Activated T-helper 2 cell treated with anti-CD3 and anti-CD28 coated beads, Interferon-gamma antibody, Interleukin-2, Interleukin-4, amounts not matched to agents 10 μg/mL and 5 μg/mL and 100 μg/mL, durations not matched to agents 14 hours and 24 hours and 36 hours (primary cell): ENCODE measurements around the gene TMC2. TPM values are rescaled to one million over a fixed set of nuclear protein-coding genes. Genes with fewer than 3 reads are reported as not detected.
"Not testable (repeated sequence)": the region's sequence is repeated elsewhere in the genome, so short reads cannot be mapped to it uniquely, and the experiment has no call there.

Source experiments
- DNase-seq: peaks from one replicate; pipeline ENCODE4 v3.0.0; 2021; ENCODE audit warnings: low spot score
- H3K27ac Mint-ChIP-seq: one replicate; pipeline ENCODE4 v1.8.0; 2021; ENCODE audit warnings: mixed read lengths
- H3K27me3 Mint-ChIP-seq: one replicate; pipeline ENCODE4 v1.8.0; 2021; ENCODE audit warnings: low read depth, mixed read lengths
- H3K36me3 Mint-ChIP-seq: one replicate; pipeline ENCODE4 v1.8.0; 2021; ENCODE audit warnings: low read depth, mixed read lengths
- H3K4me1 Mint-ChIP-seq: one replicate; pipeline ENCODE4 v1.8.0; 2021; ENCODE audit warnings: low read depth, mixed read lengths
- H3K4me3 Mint-ChIP-seq: one replicate; pipeline ENCODE4 v1.8.0; 2021; ENCODE audit warnings: low read depth, mild to moderate bottlenecking, moderate library complexity, mixed read lengths
- H3K9me3 Mint-ChIP-seq: one replicate; pipeline ENCODE4 v1.8.0; 2021; ENCODE audit warnings: mixed read lengths
- intact Hi-C: fragments of 100-400 bp; cut with micrococcal nuclease; formaldehyde crosslinking; loops from one replicate; pipeline ENCODE4 v1.15.1; 2023
- total RNA-seq: library from RNA; stranded (reverse); gene quantifications from 2 replicates; pipeline ENCODE4 v1.2.3, GENCODE V29; 2022

Gene TMC2
- total RNA-seq, 1 donor from 2014 or later, result not detected

- H3K4me1 Mint-ChIP-seq, result peaks cover 3% of the 10 kb centered on the region
- H3K36me3 Mint-ChIP-seq, result no peaks in the 10 kb centered on the region
- DNase-seq, result no peak
- intact Hi-C loops, result loop anchor here (10.0 kb wide), 2 partner anchors 175 to 305 kb away; no protein-coding TSS in a partner anchor
- no peak overlapping the region for H3K4me3 Mint-ChIP-seq
- no peaks in the 10 kb centered on the region for H3K9me3 Mint-ChIP-seq
- peaks cover 20% of the 10 kb centered on the region for H3K27me3 Mint-ChIP-seq
- no peak overlapping the region for H3K27ac Mint-ChIP-seq
Observed at GRCh38 chr20:2680046-2680445, 143.7 kb downstream of the TMC2 start.

DNA sequence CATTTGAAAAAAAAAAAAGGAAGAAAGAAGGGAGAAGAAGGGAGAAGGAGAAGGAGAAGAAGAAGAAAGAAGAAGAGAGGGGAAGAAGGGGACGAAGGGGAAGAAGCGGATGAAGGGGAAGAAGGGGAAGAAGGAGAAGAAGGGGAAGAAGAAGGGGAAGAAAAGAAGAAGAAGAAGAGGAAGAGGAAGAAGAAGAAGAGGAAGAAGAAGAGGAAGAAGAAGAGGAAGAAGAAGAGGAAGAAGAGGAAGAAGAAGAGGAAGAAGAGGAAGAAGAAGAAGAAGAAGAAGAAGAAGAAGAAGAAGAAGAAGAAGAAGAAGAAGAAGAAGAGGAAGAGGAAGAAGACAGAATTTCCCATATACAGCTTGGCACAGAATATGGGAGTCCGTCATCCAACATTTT, 145.7 kb downstream of the TMC2 start:
- intact Hi-C loops, result loop anchor here (10.0 kb wide), 2 partner anchors 173 to 303 kb away; no protein-coding TSS in a partner anchor
- not testable (repeated sequence) for H3K27ac Mint-ChIP-seq, DNase-seq, H3K4me1 Mint-ChIP-seq, H3K9me3 Mint-ChIP-seq, H3K36me3 Mint-ChIP-seq, H3K4me3 Mint-ChIP-seq
- H3K27me3 Mint-ChIP-seq, result peaks cover 20% of the 10 kb centered on the region

- not testable (repeated sequence) for H3K27ac Mint-ChIP-seq, H3K9me3 Mint-ChIP-seq, DNase-seq, H3K4me3 Mint-ChIP-seq, H3K36me3 Mint-ChIP-seq
- peaks cover 18% of the 10 kb centered on the region for H3K4me1 Mint-ChIP-seq
- intact Hi-C loops, result loop anchor here (5.0 to 10.0 kb wide), 3 partner anchors 170 to 317 kb away; no protein-coding TSS in a partner anchor
- peaks cover 27% of the 10 kb centered on the region for H3K27me3 Mint-ChIP-seq
Observed at GRCh38 chr20:2684817-2685216, 148.4 kb downstream of the TMC2 start.

DNA sequence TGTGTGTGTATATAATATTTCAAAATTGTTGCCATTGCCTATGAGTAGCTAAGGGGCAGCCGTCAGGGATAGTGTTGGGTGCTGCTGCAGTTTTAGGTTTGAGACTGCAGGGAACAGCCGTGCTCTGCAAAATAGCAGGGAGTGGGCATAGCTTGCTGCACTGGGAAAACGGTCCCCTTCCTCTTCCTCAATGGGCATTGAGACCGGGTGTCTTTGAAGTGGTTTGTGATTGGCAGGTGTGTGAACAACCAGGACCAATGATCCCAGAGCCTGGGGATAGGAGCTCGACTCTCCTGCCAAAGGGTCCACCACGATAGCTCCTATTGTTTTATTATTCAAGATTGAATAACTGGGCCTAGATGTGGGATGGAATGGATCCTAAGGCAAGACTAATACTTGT, 151.1 kb downstream of the TMC2 start:
- no peak overlapping the region for H3K4me3 Mint-ChIP-seq
- H3K9me3 Mint-ChIP-seq, result no peaks in the 10 kb centered on the region
- DNase-seq, result no peak
- peaks cover 36% of the 10 kb centered on the region for H3K27me3 Mint-ChIP-seq
- peaks cover 28% of the 10 kb centered on the region for H3K4me1 Mint-ChIP-seq
- peak overlapping the region; percentile 60 for H3K27ac Mint-ChIP-seq
- intact Hi-C loops, result loop anchor here (5.0 to 10.0 kb wide), 3 partner anchors 167 to 315 kb away; no protein-coding TSS in a partner anchor
- peaks cover 9% of the 10 kb centered on the region for H3K36me3 Mint-ChIP-seq

DNA sequence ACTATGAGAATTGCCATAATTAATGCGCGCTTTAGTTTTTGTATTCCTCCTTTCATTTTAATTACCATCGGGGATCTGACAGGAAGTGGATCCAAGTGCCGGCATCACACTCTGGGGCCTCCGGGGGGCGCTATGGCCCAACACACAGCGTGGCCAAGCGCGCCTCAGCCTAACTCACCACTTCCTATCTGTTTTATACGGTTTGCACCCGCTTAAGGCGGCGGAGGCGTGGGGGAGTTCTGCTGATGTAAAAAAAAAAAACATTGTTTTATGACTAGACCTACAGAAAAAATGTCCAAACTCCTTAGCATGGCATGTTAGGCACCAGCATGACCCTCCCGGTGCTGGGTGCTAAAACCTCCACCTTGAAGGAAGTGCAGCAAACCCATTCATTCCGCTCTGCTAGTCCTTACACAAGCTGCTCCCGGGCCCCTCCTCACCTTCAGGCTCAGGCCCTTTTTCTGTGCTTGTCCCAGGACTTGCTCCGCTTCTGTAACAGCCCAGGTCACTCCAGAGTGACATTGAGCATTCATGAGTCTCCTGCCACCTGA, 151.7 kb downstream of the TMC2 start:
- Mint-ChIP-seq H3K36me3 (peaks cover 9% of the 10 kb centered on the region), H3K4me1 (peaks cover 28% of the 10 kb centered on the region), H3K27me3 (peaks cover 32% of the 10 kb centered on the region), H3K27ac (peak overlapping the region; percentile 60), H3K9me3 (no peaks in the 10 kb centered on the region), H3K4me3 (peak overlapping the region; percentile 38)
- intact Hi-C loops, result loop anchor here (1.0 to 10.0 kb wide), 5 partner anchors 53 to 314 kb away; no protein-coding TSS in a partner anchor
- peak; percentile 75 for DNase-seq

GRCh38 chr20:2690213-2690612, 153.8 kb downstream of the TMC2 start:
- peaks cover 39% of the 10 kb centered on the region for H3K27me3 Mint-ChIP-seq
- H3K27ac Mint-ChIP-seq, result no peak overlapping the region
- no peaks in the 10 kb centered on the region for H3K9me3 Mint-ChIP-seq
- no peak overlapping the region for H3K4me3 Mint-ChIP-seq
- intact Hi-C loops, result no loop called here
- H3K4me1 Mint-ChIP-seq, result peaks cover 29% of the 10 kb centered on the region
- DNase-seq, result no peak
- peaks cover 9% of the 10 kb centered on the region for H3K36me3 Mint-ChIP-seq

DNA sequence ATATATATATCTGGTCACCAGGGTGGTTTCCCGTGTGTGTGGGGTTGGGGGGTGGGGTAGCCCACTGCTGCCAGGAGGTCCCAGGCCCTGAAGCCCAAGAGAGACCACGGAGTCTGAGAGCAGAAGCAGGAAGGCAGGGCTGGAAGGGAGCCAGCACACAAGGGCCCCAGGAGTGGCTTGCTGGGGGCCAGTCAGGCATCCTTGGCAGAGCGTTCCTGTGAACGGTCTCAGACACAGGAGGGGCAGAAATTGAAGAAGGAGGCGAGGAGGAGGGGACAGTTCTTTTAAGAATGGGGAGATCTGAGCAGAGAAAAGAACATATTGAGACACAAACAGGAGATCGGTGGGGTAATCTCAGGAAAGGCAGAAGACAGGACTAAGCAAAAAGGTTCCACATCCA, 154.3 kb downstream of the TMC2 start:
- DNase-seq, result no peak
- H3K27ac Mint-ChIP-seq, result no peak overlapping the region
- peaks cover 9% of the 10 kb centered on the region for H3K36me3 Mint-ChIP-seq
- no peaks in the 10 kb centered on the region for H3K9me3 Mint-ChIP-seq
- intact Hi-C loops, result no loop called here
- peaks cover 43% of the 10 kb centered on the region for H3K27me3 Mint-ChIP-seq
- peaks cover 29% of the 10 kb centered on the region for H3K4me1 Mint-ChIP-seq
- H3K4me3 Mint-ChIP-seq, result peak overlapping the region; percentile 91

DNA sequence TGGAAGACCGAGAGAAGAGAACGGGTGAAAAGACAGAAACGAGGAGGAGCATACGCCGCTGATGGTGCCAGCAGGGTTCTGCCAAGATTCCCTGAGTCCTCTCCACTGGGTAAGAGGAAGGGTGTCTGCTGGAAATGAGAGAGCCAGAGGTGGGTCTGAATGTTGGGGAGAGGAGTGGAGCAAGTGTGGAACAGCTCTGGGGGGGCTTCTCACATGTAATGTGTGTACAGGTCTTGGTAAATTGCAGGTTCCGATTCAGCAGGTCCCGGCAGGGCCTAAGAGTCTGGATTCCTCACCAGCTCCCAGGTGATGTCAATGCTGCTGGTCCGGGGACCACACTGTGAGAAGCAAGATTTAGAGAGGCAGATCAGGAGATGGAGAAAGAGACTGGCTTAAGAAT, 154.8 kb downstream of the TMC2 start:
- intact Hi-C loops, result no loop called here
- DNase-seq, result no peak
- H3K36me3 Mint-ChIP-seq, result peaks cover 9% of the 10 kb centered on the region
- H3K27me3 Mint-ChIP-seq, result peaks cover 47% of the 10 kb centered on the region
- H3K9me3 Mint-ChIP-seq, result no peaks in the 10 kb centered on the region
- peaks cover 29% of the 10 kb centered on the region for H3K4me1 Mint-ChIP-seq
- peak overlapping the region; percentile 91 for H3K4me3 Mint-ChIP-seq
- peak overlapping the region; percentile 65 for H3K27ac Mint-ChIP-seq

Other genes with a start within 250 kb of the TMC2 start
- not detected in 2 replicates for gene TGM3, start 240.6 kb upstream of the TMC2 start, total RNA-seq
- not detected in 2 replicates for gene TGM6, start 155.7 kb upstream of the TMC2 start, total RNA-seq
- gene SNRPB, start 65.8 kb upstream of the TMC2 start, total RNA-seq, result 506 and 513 TPM in 2 replicates
- 13.5 and 15.4 TPM in 2 replicates for gene ZNF343, start 27.7 kb upstream of the TMC2 start, total RNA-seq
- 693 and 705 TPM in 2 replicates for gene NOP56, start 116.1 kb downstream of the TMC2 start, total RNA-seq
- gene IDH3B, start 127.6 kb downstream of the TMC2 start, total RNA-seq, result 111 and 112 TPM in 2 replicates
- gene EBF4, start 156.2 kb downstream of the TMC2 start, total RNA-seq, result 6.0 and 10.5 TPM in 2 replicates